ENCODE measurements around the gene CALN1. TPM values are rescaled to one million over a fixed set of nuclear protein-coding genes. Genes with fewer than 3 reads are reported as not detected.

Gene CALN1
- total RNA-seq, 1 donor from 2014 or later = 1.9 TPM

DNA sequence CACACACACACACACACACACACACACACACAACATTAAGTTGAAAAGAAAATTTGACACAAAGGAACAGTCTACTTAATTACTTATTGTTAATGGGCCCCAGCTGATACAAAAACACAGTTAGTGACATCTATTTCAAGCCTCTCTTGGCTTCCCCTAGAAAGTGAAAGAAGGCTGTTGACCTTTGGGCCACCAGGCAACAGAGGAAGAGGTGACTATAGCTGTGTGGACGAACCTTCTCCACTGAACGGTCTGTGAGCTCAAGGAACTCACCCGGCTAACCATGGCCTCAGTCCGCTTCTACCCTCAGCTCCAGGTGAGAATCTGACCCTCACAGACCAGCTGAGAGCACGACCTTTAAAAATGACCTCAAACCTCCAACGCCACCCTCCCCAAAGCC is 32.9 kb upstream of the CALN1 start:
- H3K9me3 Mint-ChIP-seq = no peaks in the 10 kb centered on the region
- H3K36me3 Mint-ChIP-seq = no peaks in the 10 kb centered on the region
- no peak overlapping the region for H3K27ac Mint-ChIP-seq
- H3K4me1 Mint-ChIP-seq (ENCODE audit: unreplicated experiment) = peaks cover 31% of the 10 kb centered on the region
- TF ChIP-seq CTCF (conservative IDR thresholded peaks at IDR 0.05) = no peak
- H3K4me3 Mint-ChIP-seq = no peak overlapping the region
- DNase-seq (ENCODE audit: extremely low spot score, unreplicated experiment) = no peak
- peaks cover 44% of the 10 kb centered on the region for H3K27me3 Mint-ChIP-seq

DNA sequence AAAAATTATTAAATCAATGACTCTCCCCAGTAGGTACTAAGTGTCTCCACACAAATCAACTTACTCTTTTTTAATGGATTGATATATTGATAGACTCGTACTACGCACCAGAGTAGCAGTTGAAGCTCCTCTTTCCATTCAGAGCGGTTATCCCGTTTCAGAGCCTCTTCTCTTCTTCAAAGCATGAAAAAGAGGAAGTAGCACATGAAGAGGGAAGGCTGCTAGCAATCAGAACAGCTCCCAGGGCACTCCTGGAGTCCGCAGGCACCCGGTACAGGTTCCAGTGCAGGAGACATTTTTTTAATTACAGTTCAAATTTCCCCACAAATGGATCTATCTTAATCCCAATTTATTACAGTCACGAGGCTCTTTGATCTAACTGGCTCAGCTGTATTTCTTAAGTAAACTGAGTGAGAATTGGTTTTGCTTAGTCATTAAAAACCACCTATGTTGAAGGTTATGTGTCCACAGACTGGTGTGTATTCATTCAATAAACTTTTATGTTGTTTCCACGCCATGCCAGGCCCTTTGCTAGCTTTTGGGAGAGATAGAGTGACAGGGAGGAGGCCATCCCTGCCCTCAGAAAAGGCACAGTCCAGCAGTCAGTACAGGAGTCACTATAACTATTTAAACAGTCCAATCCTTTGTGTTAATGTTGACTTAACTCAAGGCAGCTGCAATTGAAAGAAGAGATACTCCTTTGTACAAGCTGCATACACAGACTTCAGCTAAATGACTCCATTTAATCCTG is 32.1 kb upstream of the CALN1 start:
- no peak for TF ChIP-seq CTCF (conservative IDR thresholded peaks at IDR 0.05)
- no peak for DNase-seq (ENCODE audit: extremely low spot score, unreplicated experiment)
- H3K36me3 Mint-ChIP-seq = no peaks in the 10 kb centered on the region
- peaks cover 43% of the 10 kb centered on the region for H3K27me3 Mint-ChIP-seq
- H3K4me1 Mint-ChIP-seq (ENCODE audit: unreplicated experiment) = peaks cover 31% of the 10 kb centered on the region
- H3K27ac Mint-ChIP-seq = no peak overlapping the region
- H3K4me3 Mint-ChIP-seq = no peak overlapping the region
- no peaks in the 10 kb centered on the region for H3K9me3 Mint-ChIP-seq

DNA sequence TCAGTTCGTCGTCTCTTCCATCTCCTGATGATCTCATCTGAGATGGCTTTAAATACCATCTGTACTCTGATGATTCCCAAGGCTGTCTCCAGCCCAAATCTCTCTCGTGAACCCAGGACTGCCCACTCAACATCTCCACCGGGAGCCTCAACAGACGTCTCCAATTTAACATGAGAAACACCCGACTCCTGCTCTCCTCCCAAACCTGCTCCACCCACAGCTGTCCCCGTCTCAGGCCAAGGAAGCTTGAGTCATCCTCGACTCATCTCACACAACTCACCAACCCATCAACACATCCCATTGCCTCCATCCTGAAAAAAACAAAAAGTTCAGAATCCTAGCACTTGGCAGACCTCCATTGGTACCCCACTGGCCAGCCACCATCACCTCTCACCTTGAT is 29.7 kb upstream of the CALN1 start:
- Mint-ChIP-seq H3K4me3 (no peak overlapping the region), H3K27me3 (peaks cover 24% of the 10 kb centered on the region), H3K36me3 (no peaks in the 10 kb centered on the region), H3K4me1 (ENCODE audit: unreplicated experiment) (peaks cover 28% of the 10 kb centered on the region), H3K9me3 (no peaks in the 10 kb centered on the region), H3K27ac (no peak overlapping the region)
- no peak for TF ChIP-seq CTCF (conservative IDR thresholded peaks at IDR 0.05)
- no peak for DNase-seq (ENCODE audit: extremely low spot score, unreplicated experiment)

- H3K9me3 Mint-ChIP-seq = no peaks in the 10 kb centered on the region
- TF ChIP-seq CTCF (conservative IDR thresholded peaks at IDR 0.05) = no peak
- H3K4me3 Mint-ChIP-seq = no peak overlapping the region
- H3K27ac Mint-ChIP-seq = no peak overlapping the region
- peaks cover 9% of the 10 kb centered on the region for H3K4me1 Mint-ChIP-seq (ENCODE audit: unreplicated experiment)
- H3K27me3 Mint-ChIP-seq = peaks cover 18% of the 10 kb centered on the region
- no peaks in the 10 kb centered on the region for H3K36me3 Mint-ChIP-seq
- no peak for DNase-seq (ENCODE audit: extremely low spot score, unreplicated experiment)
These were observed 26.4 kb upstream of the CALN1 start for GRCh38 chr7:72438491-72438890.

DNA sequence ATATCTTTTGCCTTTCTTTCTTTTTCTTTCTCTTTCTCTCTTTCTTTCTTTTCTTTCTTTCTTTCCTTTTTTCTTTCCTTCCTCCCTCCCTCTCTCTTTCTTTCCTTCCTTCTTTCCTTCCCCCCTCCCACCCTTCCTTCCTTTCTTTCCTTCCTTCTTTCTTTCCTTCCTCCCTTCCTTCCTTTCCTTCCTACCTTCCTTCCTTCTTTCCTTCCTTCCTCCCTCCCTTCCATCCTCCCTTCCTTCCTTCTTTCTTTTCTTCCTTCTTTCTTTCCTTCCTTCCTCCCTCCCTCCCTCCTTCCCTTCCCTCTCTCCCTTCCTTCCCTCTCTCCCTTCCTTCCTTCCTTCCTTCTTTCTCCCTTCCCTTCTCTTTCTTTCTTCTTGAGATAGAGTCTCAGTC is 25.5 kb upstream of the CALN1 start:
- peaks cover 18% of the 10 kb centered on the region for H3K27me3 Mint-ChIP-seq

More for the DNA sequence above, 25.5 kb upstream of the CALN1 start:
- no peaks in the 10 kb centered on the region for H3K36me3 Mint-ChIP-seq
- no peaks in the 10 kb centered on the region for H3K9me3 Mint-ChIP-seq
- H3K27ac Mint-ChIP-seq = no peak overlapping the region
- no peak overlapping the region for H3K4me3 Mint-ChIP-seq
- TF ChIP-seq CTCF (conservative IDR thresholded peaks at IDR 0.05) = no peak
- DNase-seq (ENCODE audit: extremely low spot score, unreplicated experiment) = no peak
- peaks cover 15% of the 10 kb centered on the region for H3K4me1 Mint-ChIP-seq (ENCODE audit: unreplicated experiment)

Measured in type B pancreatic cell (in vitro differentiated cells).